Psoas muscle (tissue), 8 donors: ENCODE results near the gene ZNF451. TPM values are rescaled to one million over a fixed set of nuclear protein-coding genes. Genes with fewer than 3 reads are reported as not detected.

Experiments
- ATAC-seq, 4 donors: fragments of 200-7000 bp; cut with Tn5 transposase; one replicate each; pipeline ENCODE4 v1.9.1; 2020; ENCODE audit warnings: moderate library complexity in 3 of 4, mild to moderate bottlenecking in 2 of 4
- DNase-seq, 2 donors: peaks; one replicate each; pipeline ENCODE4 v3.0.0-alpha.2; 2020
- H3K27ac ChIP-seq: fragments of 200-600 bp; one replicate; pipeline ENCODE4 v1.8.0; 2022
- H3K27me3 ChIP-seq, 3 donors: fragments of 200-600 bp in 1 of 3; one replicate each; pipeline versions ENCODE4 v1.6.1 to v1.8.0; 2013 to 2022; ENCODE audit warnings: low read length in 2 of 3, mild to moderate bottlenecking in 2 of 3, moderate library complexity in 1 of 3; ENCODE audit not compliant: insufficient read depth in 3 of 3
- H3K36me3 ChIP-seq, 2 donors: fragments of 200-600 bp in 1 of 2; one replicate each; pipeline versions ENCODE4 v1.6.1 to v1.8.0; 2013 to 2022; ENCODE audit warnings: low read depth in 1 of 2, mild to moderate bottlenecking in 1 of 2, moderate library complexity in 1 of 2; ENCODE audit not compliant: insufficient read depth in 1 of 2
- H3K4me1 ChIP-seq: fragments of 200-600 bp; one replicate; pipeline ENCODE4 v1.8.0; 2022
- H3K4me3 ChIP-seq: fragments of 200-600 bp; one replicate; pipeline ENCODE4 v1.8.0; 2022; ENCODE audit warnings: mild to moderate bottlenecking
- H3K9me3 ChIP-seq: fragments of 200-600 bp; one replicate; pipeline ENCODE4 v1.8.0; 2022
- WGBS, 3 donors: extraction: QIAGEN DNeasy Blood & Tissue Kit; methylation state at CpG; one replicate each; pipeline versions ENCODE4 v1.1.6 to v1.1.7; 2013; 5-methylcytosine and 5-hydroxymethylcytosine counted together
- intact Hi-C, 2 donors: fragments of 100-400 bp; cut with DNase I; formaldehyde crosslinking; loops; one replicate each; pipeline versions ENCODE4 v1.11.0 to v1.14.2; 2022
- polyA plus RNA-seq, 3 donors: library from polyadenylated mRNA; stranded (reverse); fragments of 200-250 nt; gene quantifications; one replicate each; pipeline ENCODE4 v1.2.3, GENCODE V29; 2013
- total RNA-seq, 4 donors: library from RNA; stranded (reverse); fragmentation: NEBNext Ultra II Directional in 2 of 4; extraction: Animal tissue kit (Norgen Biotek cat#: 25700) in 2 of 4; gene quantifications; one replicate each; pipeline versions ENCODE4 v1.2.1 to v1.2.4, GENCODE V29; 2021 to 2023
- TF ChIP-seq, protein P1 (sequence below): fragments of 200-600 bp; IDR thresholded peaks from one replicate; pipeline ENCODE4 v1.8.0; 2022; ENCODE audit warnings: antibody characterized with exemption
- donor health status: healthy with polysubstance abuse.
- donor health status: DM: no; HTN: no; CAD: no; lungs with moderate emphysema.
- donor health status: Bipolar disorder and iron deficiency.
- donor health status: healthy.
- donor health status: DM: yes; HTN: yes; CAD: no.
- donor health status: DM: no; HTN: no; CAD: no.
- donor health status: DM: no; HTN: no; CAD: no.
- donor health status: DM: yes; HTN: yes; CAD: no.

The ZNF451 gene
- total and polyA plus RNA-seq, 7 donors: 6.3 to 27.6 (median 20.4) TPM

DNA sequence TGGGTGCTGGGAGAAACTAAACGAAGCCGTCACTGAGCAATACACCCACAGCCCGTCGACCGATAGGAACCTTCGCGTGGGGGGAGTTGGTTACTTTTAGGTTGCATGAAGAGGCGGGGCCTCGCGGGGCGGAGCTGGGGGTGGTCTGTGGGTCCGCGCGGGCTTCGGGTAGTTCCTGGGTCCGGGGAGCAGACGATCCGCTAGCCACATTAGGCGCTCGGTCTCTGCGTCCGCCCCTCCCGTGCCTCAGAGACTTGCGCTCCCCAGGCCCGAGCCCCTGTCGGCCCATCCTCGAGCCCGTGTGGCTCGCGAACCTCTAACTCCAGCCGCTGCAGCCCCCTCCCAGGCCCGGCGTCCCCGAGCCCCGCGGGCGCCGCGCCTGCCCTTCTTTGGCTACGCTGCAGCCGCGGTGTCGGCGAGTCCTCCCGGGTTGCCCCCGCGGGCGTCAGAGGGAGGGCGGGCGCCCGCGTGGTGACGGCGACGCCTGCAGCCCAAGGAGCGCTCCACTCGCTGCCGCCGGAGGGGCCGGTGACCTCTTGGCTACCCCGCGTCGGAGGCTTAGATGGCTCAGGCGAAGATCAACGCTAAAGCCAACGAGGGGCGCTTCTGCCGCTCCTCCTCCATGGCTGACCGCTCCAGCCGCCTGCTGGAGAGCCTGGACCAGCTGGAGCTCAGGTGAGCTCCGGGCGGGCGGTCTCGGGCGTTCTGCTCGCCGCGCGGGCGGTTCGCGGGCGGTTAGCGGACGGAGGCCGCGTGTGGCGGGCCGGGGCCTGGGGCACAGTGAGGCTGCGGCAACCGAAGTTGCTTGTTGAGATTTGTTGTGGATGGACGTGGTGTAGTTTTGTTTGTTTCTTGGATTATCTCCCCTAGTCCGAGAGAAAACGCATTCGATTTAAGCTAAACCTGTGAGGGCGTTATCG is 82.4 kb downstream of the ZNF451 start, which contains the start of gene BAG2:
TSS of gene BAG2 (plus strand) at position 191 of the 920 bp plus-strand sequence. CDS start at position 563, 372 bp downstream.
- Histone ChIP-seq H3K36me3 (peaks cover 0 to 16% of the 10 kb centered on the region in 2 donors), H3K4me1 (peaks cover 12% of the 10 kb centered on the region), H3K27ac (peak within 1 kb of the TSS; percentile 93), H3K9me3 (no peaks in the 10 kb centered on the region), H3K4me3 (peak within 1 kb of the TSS; percentile 89), H3K27me3 (no peaks in the 10 kb centered on the region)
- TF ChIP-seq, protein P1, sequence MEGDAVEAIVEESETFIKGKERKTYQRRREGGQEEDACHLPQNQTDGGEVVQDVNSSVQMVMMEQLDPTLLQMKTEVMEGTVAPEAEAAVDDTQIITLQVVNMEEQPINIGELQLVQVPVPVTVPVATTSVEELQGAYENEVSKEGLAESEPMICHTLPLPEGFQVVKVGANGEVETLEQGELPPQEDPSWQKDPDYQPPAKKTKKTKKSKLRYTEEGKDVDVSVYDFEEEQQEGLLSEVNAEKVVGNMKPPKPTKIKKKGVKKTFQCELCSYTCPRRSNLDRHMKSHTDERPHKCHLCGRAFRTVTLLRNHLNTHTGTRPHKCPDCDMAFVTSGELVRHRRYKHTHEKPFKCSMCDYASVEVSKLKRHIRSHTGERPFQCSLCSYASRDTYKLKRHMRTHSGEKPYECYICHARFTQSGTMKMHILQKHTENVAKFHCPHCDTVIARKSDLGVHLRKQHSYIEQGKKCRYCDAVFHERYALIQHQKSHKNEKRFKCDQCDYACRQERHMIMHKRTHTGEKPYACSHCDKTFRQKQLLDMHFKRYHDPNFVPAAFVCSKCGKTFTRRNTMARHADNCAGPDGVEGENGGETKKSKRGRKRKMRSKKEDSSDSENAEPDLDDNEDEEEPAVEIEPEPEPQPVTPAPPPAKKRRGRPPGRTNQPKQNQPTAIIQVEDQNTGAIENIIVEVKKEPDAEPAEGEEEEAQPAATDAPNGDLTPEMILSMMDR: peak; percentile 38
- 1% methylated on average over 81 to 97 of the region's 97 CpGs for WGBS, 3 donors
- peak; percentile 90 to 94 for DNase-seq
- ATAC-seq: peak; percentile 96 to 98 (median 96)
- intact Hi-C loops: loop anchor here (2.0 to 10.0 kb wide), 3 partner anchors 142 to 492 kb away; partner anchors contain the start of gene PRIM2 (in 1 of the 2)

- peak overlapping the region; percentile 93 for H3K27ac ChIP-seq
- TF ChIP-seq, protein P1: no peak
Observed at GRCh38 chr6:57173056-57173885, 83.3 kb downstream of the ZNF451 start.

DNA sequence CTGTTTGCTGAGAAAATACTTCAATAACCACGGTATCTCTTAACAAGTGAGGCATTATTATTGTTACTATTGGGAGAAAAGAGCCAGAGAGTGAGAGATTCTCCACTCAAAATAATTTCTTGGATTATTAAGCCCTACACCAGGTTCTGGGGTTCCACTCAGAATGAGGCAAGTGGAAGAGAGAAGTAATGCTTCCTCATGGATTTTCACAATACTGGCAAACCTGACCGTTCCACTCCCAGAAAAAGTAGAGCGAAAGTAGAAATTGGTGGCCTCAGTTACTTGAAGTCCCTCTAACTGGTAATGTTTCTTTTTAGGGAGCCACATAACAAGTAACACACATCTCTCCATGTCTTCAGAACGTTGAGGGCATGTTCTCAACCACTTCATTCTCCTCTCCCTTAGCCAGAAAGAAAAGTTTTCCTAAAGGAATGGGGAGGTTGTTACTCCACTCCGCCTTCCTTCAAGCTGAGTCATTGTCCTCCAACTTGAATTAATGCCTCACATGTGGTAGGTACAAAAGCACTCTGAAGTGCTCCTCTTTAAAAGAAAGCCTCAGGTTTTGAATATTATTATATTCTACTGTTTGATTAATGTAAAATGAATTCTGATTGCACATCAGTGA is 84.0 kb downstream of the ZNF451 start:
- H3K9me3 ChIP-seq: no peaks in the 10 kb centered on the region
- DNase-seq: no peak
- TF ChIP-seq, protein P1: no peak
- H3K27me3 ChIP-seq: no peaks in the 10 kb centered on the region
- H3K36me3 ChIP-seq: peaks cover 0 to 1% of the 10 kb centered on the region in 2 donors
- peak overlapping the region; percentile 89 for H3K4me3 ChIP-seq
- intact Hi-C loops: loop anchor here (2.0 to 10.0 kb wide), 3 partner anchors 141 to 493 kb away; partner anchors contain the start of gene PRIM2 (in 1 of the 2)
- no peak for ATAC-seq
- peak overlapping the region; percentile 93 for H3K27ac ChIP-seq
- WGBS, 3 donors: 40 to 66% (median 44%) methylated on average over 5 of the region's 5 CpGs
- peaks cover 26% of the 10 kb centered on the region for H3K4me1 ChIP-seq

More at GRCh38 chr6:57173056-57173885, 83.3 kb downstream of the ZNF451 start:
- ATAC-seq (peak in 3 of 4 donors; percentile 35 to 46 (median 38)), DNase-seq (no peak)
- Histone ChIP-seq H3K36me3 (peaks cover 0 to 9% of the 10 kb centered on the region in 2 donors), H3K9me3 (no peaks in the 10 kb centered on the region), H3K4me3 (peak overlapping the region; percentile 89), H3K4me1 (peaks cover 19% of the 10 kb centered on the region), H3K27me3 (no peaks in the 10 kb centered on the region)
- intact Hi-C loops: loop anchor here (2.0 to 10.0 kb wide), 3 partner anchors 142 to 492 kb away; partner anchors contain the start of gene PRIM2 (in 1 of the 2)
- 4 to 12% (median 4%) methylated on average over 19 of the region's 19 CpGs for WGBS, 3 donors

DNA sequence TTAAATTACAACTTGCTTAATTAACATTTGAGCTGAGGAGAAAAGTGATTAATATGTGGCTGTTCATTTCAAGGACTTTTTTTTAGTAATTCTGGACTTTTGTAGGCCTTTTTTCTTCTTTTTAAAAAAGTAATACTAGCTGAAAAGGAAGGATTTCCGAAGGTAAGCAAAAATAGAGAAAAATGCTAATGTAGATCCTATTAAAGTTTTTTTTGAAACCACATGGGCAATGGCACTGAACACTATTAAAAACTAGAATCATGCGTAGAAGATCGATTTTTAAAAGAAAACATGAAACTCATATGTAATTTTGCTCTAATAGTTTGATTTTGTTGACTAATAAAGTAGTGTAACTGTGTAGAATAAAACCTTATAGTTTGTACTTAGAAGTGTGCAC is 84.5 kb downstream of the ZNF451 start:
- Histone ChIP-seq H3K4me1 (peaks cover 31% of the 10 kb centered on the region), H3K27me3 (no peaks in the 10 kb centered on the region), H3K27ac (peak overlapping the region; percentile 93), H3K36me3 (no peaks in the 10 kb centered on the region), H3K4me3 (peak overlapping the region; percentile 89), H3K9me3 (no peaks in the 10 kb centered on the region)
- intact Hi-C loops: loop anchor here in 1 of 2 donors (10.0 kb wide), 2 partner anchors 140 to 270 kb away; partner anchors contain the start of gene PRIM2
- 81 to 94% (median 88%) methylated on average over 3 of the region's 3 CpGs for WGBS, 3 donors
- TF ChIP-seq, protein P1: no peak
- no peak for ATAC-seq
- no peak for DNase-seq
